Esophagus squamous epithelium (tissue), 5 donors: Measurements from ENCODE around the gene MED15. TPM values are rescaled to one million over a fixed set of nuclear protein-coding genes. Genes with fewer than 3 reads are reported as not detected.
"Not testable (repeated sequence)": the region's sequence is repeated elsewhere in the genome, so short reads cannot be mapped to it uniquely, and the experiment has no call there.

ENCODE experiments used
- DNase-seq: peaks from one replicate; lab custom pipeline; 2025; lab: John Stamatoyannopoulos, UW
- H3K27ac ChIP-seq, 4 donors: fragments of 200-600 bp; sonication (generic); one replicate each; pipeline ENCODE4 v1.5.1; 2016 to 2019; ENCODE audit warnings: mild to moderate bottlenecking in 1 of 4
- H3K27me3 ChIP-seq, 4 donors: fragments of 200-600 bp; sonication (generic); 1 replicate in 3 of 4; 2 replicates in 1 of 4; pipeline versions ENCODE4 v1.5.1 to v1.6.0; 2017 to 2021; ENCODE audit warnings: antibody characterized with exemption in 1 of 4
- H3K36me3 ChIP-seq, 3 donors: fragments of 200-600 bp; sonication (generic); one replicate each; pipeline ENCODE4 v1.5.1; 2016 to 2019
- H3K4me1 ChIP-seq, 3 donors: fragments of 200-600 bp; sonication (generic); one replicate each; pipeline ENCODE4 v1.5.1; 2017 to 2019
- H3K4me3 ChIP-seq, 4 donors: fragments of 200-600 bp; sonication (generic); 1 replicate in 3 of 4; 2 replicates in 1 of 4; pipeline ENCODE4 v1.5.1; 2016 to 2019; ENCODE audit warnings: mild to moderate bottlenecking in 2 of 4, moderate library complexity in 1 of 4
- H3K9me3 ChIP-seq, 3 donors: fragments of 200-600 bp; sonication (generic); one replicate each; pipeline ENCODE4 v1.5.1; 2016 to 2019
- CTCF ChIP-seq, 6 experiments: fragments of 450-650 bp in 4 of 6; fragments of 200-600 bp in 2 of 6; sonication (generic) in 2 of 6; IDR thresholded peaks; one replicate each; pipeline ENCODE4 v1.5.1; 2016 to 2019; ENCODE audit warnings: antibody characterized with exemption in 6 of 6, mild to moderate bottlenecking in 4 of 6, moderate library complexity in 4 of 6
- POLR2A ChIP-seq, 4 donors: fragments of 450-650 bp; IDR thresholded peaks; one replicate each; pipeline ENCODE4 v1.6.1; 2017; ENCODE audit warnings: antibody characterized with exemption in 4 of 4, mild to moderate bottlenecking in 4 of 4, moderate library complexity in 3 of 4
- WGBS, 2 donors: methylation state at CpG; one replicate each; pipeline ENCODE4 v1.1.5; 2018; 5-methylcytosine and 5-hydroxymethylcytosine counted together
- intact Hi-C: fragments of 100-400 bp; cut with DNase I; formaldehyde crosslinking; loops from one replicate; pipeline ENCODE4 v1.15.0; 2022
- total RNA-seq, 4 donors: library from RNA; depleted of rRNA; stranded (reverse); fragments of >200 nt; gene quantifications; one replicate each; pipeline ENCODE4 v1.1.0, GENCODE V29; 2016
- donor health status: DM: yes; HTN: yes; CAD: no.

The MED15 gene
- total RNA-seq, 4 donors from 2014 or later, result 31.6 to 51.4 (median 46.1) TPM

GRCh38 chr22:20466659-20467379 is 40.6 kb upstream of the MED15 start:
- WGBS, 2 donors, result 78 to 89% methylated on average over 3 of the region's 3 CpGs
- Histone ChIP-seq H3K4me3 (no peak overlapping the region), H3K4me1 (peaks cover 0 to 14% (median 13%) of the 10 kb centered on the region in 3 donors), H3K27me3 (no peaks in the 10 kb centered on the region), H3K36me3 (peaks cover 0 to 49% (median 0%) of the 10 kb centered on the region in 3 donors), H3K27ac (no peak overlapping the region), H3K9me3 (no peaks in the 10 kb centered on the region)
- no peak for DNase-seq
- intact Hi-C loops, result no loop called here
- TF ChIP-seq CTCF (IDR thresholded peaks at IDR 0.05) (no peak), POLR2A (IDR thresholded peaks at IDR 0.05) (no peak)

- Histone ChIP-seq H3K27ac (no peak overlapping the region), H3K4me1 (peaks cover 0 to under 1% (median 0%) of the 10 kb centered on the region in 3 donors), H3K27me3 (no peaks in the 10 kb centered on the region), H3K9me3 (no peaks in the 10 kb centered on the region), H3K4me3 (no peak overlapping the region), H3K36me3 (peaks cover 0 to 49% (median 0%) of the 10 kb centered on the region in 3 donors)
- intact Hi-C loops, result no loop called here
- TF ChIP-seq CTCF (IDR thresholded peaks at IDR 0.05) (no peak), POLR2A (IDR thresholded peaks at IDR 0.05) (no peak)
- WGBS, 2 donors, result 89 to 90% methylated on average over 6 of the region's 6 CpGs
- DNase-seq, result no peak
Measured at GRCh38 chr22:20469110-20469868, 38.1 kb upstream of the MED15 start.

- peaks cover 0 to 39% (median 0%) of the 10 kb centered on the region in 3 donors for H3K36me3 ChIP-seq
- DNase-seq, H3K9me3 ChIP-seq, H3K4me1 ChIP-seq, H3K4me3 ChIP-seq, H3K27me3 ChIP-seq, H3K27ac ChIP-seq, intact Hi-C loops: not testable (repeated sequence)
- 92 to 94% methylated on average over 2 of the region's 2 CpGs for WGBS, 2 donors
Measured at GRCh38 chr22:20470525-20470924, 36.9 kb upstream of the MED15 start.

- intact Hi-C loops, result no loop called here
- WGBS, 2 donors, result 52 to 87% methylated on average over 4 to 5 of the region's 9 CpGs
- DNase-seq, result no peak
- no peak for TF ChIP-seq POLR2A (IDR thresholded peaks at IDR 0.05)
- no peak for TF ChIP-seq CTCF (IDR thresholded peaks at IDR 0.05)
- Histone ChIP-seq H3K27me3 (no peaks in the 10 kb centered on the region), H3K4me3 (no peak overlapping the region), H3K9me3 (no peaks in the 10 kb centered on the region), H3K36me3 (peaks cover 0 to 39% (median 0%) of the 10 kb centered on the region in 3 donors), H3K4me1 (peaks cover 0 to 7% (median 3%) of the 10 kb centered on the region in 3 donors), H3K27ac (no peak overlapping the region)
Measured at GRCh38 chr22:20471126-20471833, 36.1 kb upstream of the MED15 start.

GRCh38 chr22:20472629-20473442 is 34.6 kb upstream of the MED15 start:
- Histone ChIP-seq H3K9me3 (no peaks in the 10 kb centered on the region), H3K4me1 (peaks cover 0 to 12% (median 3%) of the 10 kb centered on the region in 3 donors), H3K36me3 (peaks cover 0 to 38% (median 0%) of the 10 kb centered on the region in 3 donors), H3K4me3 (no peak overlapping the region), H3K27ac (no peak overlapping the region), H3K27me3 (no peaks in the 10 kb centered on the region)
- 83 to 85% methylated on average over 9 to 11 of the region's 11 CpGs for WGBS, 2 donors
- no peak for TF ChIP-seq CTCF (IDR thresholded peaks at IDR 0.05)
- TF ChIP-seq POLR2A (IDR thresholded peaks at IDR 0.05), result no peak
- no peak for DNase-seq
- intact Hi-C loops, result no loop called here
